ENCODE data around the gene LY6G5C. TPM values are rescaled to one million over a fixed set of nuclear protein-coding genes. Genes with fewer than 3 reads are reported as not detected.

The LY6G5C gene
- total RNA-seq, 2 donors from 2014 or later = 1.2 to 4.9 TPM

- DNase-seq (ENCODE audit: low spot score) = no peak
- TF ChIP-seq, protein P1, sequence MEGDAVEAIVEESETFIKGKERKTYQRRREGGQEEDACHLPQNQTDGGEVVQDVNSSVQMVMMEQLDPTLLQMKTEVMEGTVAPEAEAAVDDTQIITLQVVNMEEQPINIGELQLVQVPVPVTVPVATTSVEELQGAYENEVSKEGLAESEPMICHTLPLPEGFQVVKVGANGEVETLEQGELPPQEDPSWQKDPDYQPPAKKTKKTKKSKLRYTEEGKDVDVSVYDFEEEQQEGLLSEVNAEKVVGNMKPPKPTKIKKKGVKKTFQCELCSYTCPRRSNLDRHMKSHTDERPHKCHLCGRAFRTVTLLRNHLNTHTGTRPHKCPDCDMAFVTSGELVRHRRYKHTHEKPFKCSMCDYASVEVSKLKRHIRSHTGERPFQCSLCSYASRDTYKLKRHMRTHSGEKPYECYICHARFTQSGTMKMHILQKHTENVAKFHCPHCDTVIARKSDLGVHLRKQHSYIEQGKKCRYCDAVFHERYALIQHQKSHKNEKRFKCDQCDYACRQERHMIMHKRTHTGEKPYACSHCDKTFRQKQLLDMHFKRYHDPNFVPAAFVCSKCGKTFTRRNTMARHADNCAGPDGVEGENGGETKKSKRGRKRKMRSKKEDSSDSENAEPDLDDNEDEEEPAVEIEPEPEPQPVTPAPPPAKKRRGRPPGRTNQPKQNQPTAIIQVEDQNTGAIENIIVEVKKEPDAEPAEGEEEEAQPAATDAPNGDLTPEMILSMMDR (IDR thresholded peaks at IDR 0.05) = no peak
- Histone ChIP-seq H3K4me1 (no peaks in the 10 kb centered on the region), H3K27ac (no peak overlapping the region), H3K9me3 (no peaks in the 10 kb centered on the region), H3K27me3 (no peaks in the 10 kb centered on the region), H3K4me3 (no peak overlapping the region), H3K36me3 (peaks cover 100% of the 10 kb centered on the region)
Measured at GRCh38 chr6:31643818-31644454, 36.9 kb downstream of the LY6G5C start.

- Histone ChIP-seq H3K27ac (no peak overlapping the region), H3K27me3 (no peaks in the 10 kb centered on the region), H3K9me3 (no peaks in the 10 kb centered on the region), H3K4me1 (no peaks in the 10 kb centered on the region), H3K36me3 (peaks cover 100% of the 10 kb centered on the region), H3K4me3 (no peak overlapping the region)
- TF ChIP-seq, protein P1 (IDR thresholded peaks at IDR 0.05) = no peak
- no peak for DNase-seq (ENCODE audit: low spot score)
Measured at GRCh38 chr6:31642798-31643570, 37.9 kb downstream of the LY6G5C start.

DNA sequence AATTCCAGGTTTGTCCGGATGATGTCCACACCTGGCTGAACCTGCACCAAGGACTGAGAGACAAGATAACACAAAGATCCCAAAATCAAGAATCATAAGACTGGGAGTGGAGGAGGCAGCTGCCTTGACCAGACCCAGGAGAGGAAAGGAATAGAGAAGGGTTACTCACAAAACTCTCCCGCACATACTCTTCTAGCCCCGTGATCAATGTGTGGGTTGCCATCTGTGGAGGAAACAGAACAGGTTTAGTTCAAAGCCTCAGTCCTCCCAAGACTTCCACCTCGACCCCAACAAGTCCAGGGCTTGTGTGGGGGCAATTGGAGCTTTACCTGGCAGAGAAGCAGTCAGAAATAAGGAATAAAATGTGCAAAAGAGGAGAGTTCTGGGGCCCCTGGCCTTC is 39.5 kb downstream of the LY6G5C start:
- TF ChIP-seq, protein P1 (IDR thresholded peaks at IDR 0.05) = no peak
- no peaks in the 10 kb centered on the region for H3K4me1 ChIP-seq
- H3K4me3 ChIP-seq = no peak overlapping the region
- H3K27me3 ChIP-seq = no peaks in the 10 kb centered on the region
- H3K27ac ChIP-seq = no peak overlapping the region
- H3K9me3 ChIP-seq = no peaks in the 10 kb centered on the region
- no peak for DNase-seq (ENCODE audit: low spot score)
- H3K36me3 ChIP-seq = peaks cover 100% of the 10 kb centered on the region

- no peaks in the 10 kb centered on the region for H3K4me1 ChIP-seq
- H3K9me3 ChIP-seq = no peaks in the 10 kb centered on the region
- no peak overlapping the region for H3K27ac ChIP-seq
- H3K4me3 ChIP-seq = no peak overlapping the region
- H3K27me3 ChIP-seq = no peaks in the 10 kb centered on the region
- TF ChIP-seq, protein P1 (IDR thresholded peaks at IDR 0.05) = no peak
- no peak for DNase-seq (ENCODE audit: low spot score)
- H3K36me3 ChIP-seq = peaks cover 100% of the 10 kb centered on the region
Measured at GRCh38 chr6:31640612-31641011, 40.3 kb downstream of the LY6G5C start.

GRCh38 chr6:31639449-31639861 is 41.4 kb downstream of the LY6G5C start:
- Histone ChIP-seq H3K27ac (no peak overlapping the region), H3K4me3 (no peak overlapping the region), H3K4me1 (no peaks in the 10 kb centered on the region), H3K36me3 (peaks cover 100% of the 10 kb centered on the region), H3K27me3 (no peaks in the 10 kb centered on the region), H3K9me3 (no peaks in the 10 kb centered on the region)
- TF ChIP-seq, protein P1 (IDR thresholded peaks at IDR 0.05) = no peak
- no peak for DNase-seq (ENCODE audit: low spot score)

All from right atrium auricular region (tissue), 2 donors.